Thyroid gland (tissue), 4 donors: ENCODE measurements around the gene DYRK1A.
"Not testable (repeated sequence)": the region's sequence is repeated elsewhere in the genome, so short reads cannot be mapped to it uniquely, and the experiment has no call there.

ENCODE experiments used
- POLR2A ChIP-seq, 2 donors: fragments of 450-650 bp; IDR thresholded peaks; one replicate each; pipeline ENCODE4 v1.6.1; 2017; ENCODE audit warnings: antibody characterized with exemption in 2 of 2, mild to moderate bottlenecking in 2 of 2, moderate library complexity in 1 of 2
- TF ChIP-seq, protein P1 (sequence below), 6 experiments: fragments of 200-600 bp in 3 of 6; fragments of 450-650 bp in 3 of 6; sonication (generic) in 3 of 6; IDR thresholded peaks; one replicate each; pipeline ENCODE4 v1.5.1; 2016 to 2019; ENCODE audit warnings: antibody characterized with exemption in 6 of 6, mild to moderate bottlenecking in 2 of 6, inconsistent platforms in 1 of 6, moderate library complexity in 1 of 6

DNA sequence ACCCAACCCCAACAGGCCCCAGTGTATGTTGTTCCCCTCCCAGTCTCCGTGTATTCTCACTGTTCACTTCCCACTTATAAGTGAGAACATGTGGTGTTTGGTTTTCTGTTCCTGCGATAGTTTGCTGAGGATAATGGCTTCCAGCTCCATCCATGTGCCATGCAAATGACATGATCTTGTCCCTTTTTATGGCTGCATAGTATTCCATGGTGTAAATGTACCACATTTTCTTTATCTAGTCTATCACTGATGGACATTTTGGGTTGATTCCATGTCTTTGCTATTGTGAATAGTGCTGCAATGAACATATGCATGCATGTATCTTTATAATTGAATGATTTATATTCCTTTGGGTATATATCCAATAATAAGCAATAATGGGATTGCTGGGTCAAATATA, 174.6 kb downstream of the DYRK1A start:
- TF ChIP-seq POLR2A (IDR thresholded peaks at IDR 0.05) = not testable (repeated sequence)
- TF ChIP-seq, protein P1, sequence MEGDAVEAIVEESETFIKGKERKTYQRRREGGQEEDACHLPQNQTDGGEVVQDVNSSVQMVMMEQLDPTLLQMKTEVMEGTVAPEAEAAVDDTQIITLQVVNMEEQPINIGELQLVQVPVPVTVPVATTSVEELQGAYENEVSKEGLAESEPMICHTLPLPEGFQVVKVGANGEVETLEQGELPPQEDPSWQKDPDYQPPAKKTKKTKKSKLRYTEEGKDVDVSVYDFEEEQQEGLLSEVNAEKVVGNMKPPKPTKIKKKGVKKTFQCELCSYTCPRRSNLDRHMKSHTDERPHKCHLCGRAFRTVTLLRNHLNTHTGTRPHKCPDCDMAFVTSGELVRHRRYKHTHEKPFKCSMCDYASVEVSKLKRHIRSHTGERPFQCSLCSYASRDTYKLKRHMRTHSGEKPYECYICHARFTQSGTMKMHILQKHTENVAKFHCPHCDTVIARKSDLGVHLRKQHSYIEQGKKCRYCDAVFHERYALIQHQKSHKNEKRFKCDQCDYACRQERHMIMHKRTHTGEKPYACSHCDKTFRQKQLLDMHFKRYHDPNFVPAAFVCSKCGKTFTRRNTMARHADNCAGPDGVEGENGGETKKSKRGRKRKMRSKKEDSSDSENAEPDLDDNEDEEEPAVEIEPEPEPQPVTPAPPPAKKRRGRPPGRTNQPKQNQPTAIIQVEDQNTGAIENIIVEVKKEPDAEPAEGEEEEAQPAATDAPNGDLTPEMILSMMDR (IDR thresholded peaks at IDR 0.05) = not testable (repeated sequence)
